Measurements from ENCODE around the gene RBM28. TPM values are rescaled to one million over a fixed set of nuclear protein-coding genes. Genes with fewer than 3 reads are reported as not detected.

The RBM28 gene
- total and polyA plus RNA-seq, 8 donors, result 8.1 to 319 (median 25.9) TPM

DNA sequence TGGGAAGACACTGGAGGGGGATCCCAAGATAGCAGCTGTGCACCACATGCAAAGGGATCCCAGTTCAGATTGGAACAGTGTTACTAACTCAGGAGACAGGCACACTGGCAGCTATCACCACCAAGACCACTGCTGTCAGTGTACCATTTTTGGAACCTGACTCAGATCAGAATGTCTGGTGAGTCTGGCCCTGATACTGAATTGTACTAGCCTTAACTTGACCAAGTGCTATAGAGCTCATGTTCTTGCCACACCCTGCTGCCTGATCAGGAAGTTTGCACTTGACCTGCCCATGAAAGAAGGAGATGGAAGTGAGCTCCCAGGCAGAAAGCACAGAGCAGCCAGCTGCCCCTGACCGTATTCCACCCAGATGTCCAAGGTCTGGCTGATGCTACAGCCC, 22.6 kb upstream of the RBM28 start:
- TF ChIP-seq POLR2AphosphoS5 (IDR thresholded peaks at IDR 0.05), result no peak
- TF ChIP-seq EP300 (IDR thresholded peaks at IDR 0.05), result no peak
- TF ChIP-seq, protein P1, sequence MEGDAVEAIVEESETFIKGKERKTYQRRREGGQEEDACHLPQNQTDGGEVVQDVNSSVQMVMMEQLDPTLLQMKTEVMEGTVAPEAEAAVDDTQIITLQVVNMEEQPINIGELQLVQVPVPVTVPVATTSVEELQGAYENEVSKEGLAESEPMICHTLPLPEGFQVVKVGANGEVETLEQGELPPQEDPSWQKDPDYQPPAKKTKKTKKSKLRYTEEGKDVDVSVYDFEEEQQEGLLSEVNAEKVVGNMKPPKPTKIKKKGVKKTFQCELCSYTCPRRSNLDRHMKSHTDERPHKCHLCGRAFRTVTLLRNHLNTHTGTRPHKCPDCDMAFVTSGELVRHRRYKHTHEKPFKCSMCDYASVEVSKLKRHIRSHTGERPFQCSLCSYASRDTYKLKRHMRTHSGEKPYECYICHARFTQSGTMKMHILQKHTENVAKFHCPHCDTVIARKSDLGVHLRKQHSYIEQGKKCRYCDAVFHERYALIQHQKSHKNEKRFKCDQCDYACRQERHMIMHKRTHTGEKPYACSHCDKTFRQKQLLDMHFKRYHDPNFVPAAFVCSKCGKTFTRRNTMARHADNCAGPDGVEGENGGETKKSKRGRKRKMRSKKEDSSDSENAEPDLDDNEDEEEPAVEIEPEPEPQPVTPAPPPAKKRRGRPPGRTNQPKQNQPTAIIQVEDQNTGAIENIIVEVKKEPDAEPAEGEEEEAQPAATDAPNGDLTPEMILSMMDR (IDR thresholded peaks at IDR 0.05), result no peak
- no peak for TF ChIP-seq POLR2A (IDR thresholded peaks at IDR 0.05)
- intact Hi-C loops (cut with DNase I; ENCODE audit: low total_unique reads), result no loop called here
- 22 to 56% (median 31%) methylated on average over 1 of the region's 1 CpG for WGBS, 5 donors

DNA sequence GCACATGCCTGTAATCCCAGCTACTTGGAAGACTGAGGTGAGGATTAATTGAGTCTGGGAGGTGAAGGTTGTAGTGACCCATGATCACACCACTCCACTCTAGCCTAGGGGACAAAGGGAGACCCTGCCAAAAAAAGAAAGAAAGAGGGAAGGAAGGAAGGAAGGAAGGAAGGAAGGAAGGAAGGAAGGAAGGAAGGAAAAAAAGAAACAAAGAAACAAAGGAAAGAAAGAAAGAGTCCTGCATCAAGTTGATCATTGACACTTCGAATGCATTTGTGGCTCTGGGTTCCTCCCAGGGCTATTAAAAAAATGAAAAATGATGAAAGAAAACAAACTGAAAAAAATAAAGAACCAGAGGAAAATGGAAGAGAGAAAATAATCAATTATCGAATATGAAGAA, 21.7 kb upstream of the RBM28 start:
- TF ChIP-seq, protein P1 (IDR thresholded peaks at IDR 0.05), result no peak
- TF ChIP-seq POLR2AphosphoS5 (IDR thresholded peaks at IDR 0.05), result no peak
- Histone ChIP-seq H3K4me3 (no peak overlapping the region), H3K36me3 (no peaks in the 10 kb centered on the region), H3K4me1 (peaks cover 10 to 19% (median 18%) of the 10 kb centered on the region in 4 donors), H3K9me3 (no peaks in the 10 kb centered on the region), H3K27ac (no peak overlapping the region), H3K27me3 (peaks cover 0 to 54% (median 14%) of the 10 kb centered on the region in 3 donors)
- no peak for DNase-seq
- 86 to 95% (median 87%) methylated on average over 2 of the region's 2 CpGs for WGBS, 5 donors
- intact Hi-C loops (cut with DNase I; ENCODE audit: low total_unique reads), result no loop called here

More for the DNA sequence above, 22.6 kb upstream of the RBM28 start:
- no peaks in the 10 kb centered on the region for H3K36me3 ChIP-seq
- no peak overlapping the region for H3K4me3 ChIP-seq
- H3K27me3 ChIP-seq, result peaks cover 0 to 46% (median 8%) of the 10 kb centered on the region in 3 donors
- peaks cover 1 to 10% (median 9%) of the 10 kb centered on the region in 4 donors for H3K4me1 ChIP-seq
- no peak for DNase-seq
- H3K9me3 ChIP-seq, result no peaks in the 10 kb centered on the region
- no peak overlapping the region for H3K27ac ChIP-seq

DNA sequence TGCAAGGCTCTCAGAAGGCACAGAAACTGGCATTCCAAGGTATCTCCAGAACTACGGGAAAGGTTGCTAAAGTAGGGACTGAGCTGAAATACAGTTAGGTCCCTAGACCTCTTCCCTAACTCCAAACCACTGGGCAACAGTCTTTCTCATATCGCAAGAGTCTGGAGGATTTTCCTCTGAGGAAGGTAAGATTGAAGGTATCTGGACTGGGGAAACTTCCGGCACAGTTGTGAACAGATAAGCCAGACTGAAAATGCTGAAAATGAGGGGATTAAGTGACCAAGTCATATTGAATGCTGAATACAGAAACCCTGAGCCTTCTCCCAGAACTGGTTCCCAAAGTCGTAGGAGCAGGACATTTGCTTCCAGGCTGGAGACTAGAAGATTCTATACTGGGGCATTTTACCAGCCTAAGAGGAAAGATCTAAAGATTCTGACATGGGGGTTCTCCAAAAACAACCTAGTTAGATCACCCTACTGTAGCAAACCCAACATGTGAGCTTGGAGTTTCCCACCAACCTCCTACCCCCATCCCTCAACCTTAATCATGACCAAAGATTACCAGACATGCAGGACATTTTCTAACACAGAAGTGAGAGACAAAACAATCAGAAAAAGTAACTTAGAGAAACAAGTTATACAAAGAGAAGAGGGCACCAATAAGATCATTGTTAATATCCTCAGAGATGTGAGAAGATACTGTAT, 20.6 kb upstream of the RBM28 start:
- intact Hi-C loops (cut with DNase I; ENCODE audit: low total_unique reads), result no loop called here
- DNase-seq, result no peak
- H3K27ac ChIP-seq, result no peak overlapping the region
- WGBS, 5 donors, result 65 to 75% (median 74%) methylated on average over 4 of the region's 4 CpGs
- TF ChIP-seq POLR2A (IDR thresholded peaks at IDR 0.05) (no peak), POLR2AphosphoS5 (IDR thresholded peaks at IDR 0.05) (no peak), EP300 (IDR thresholded peaks at IDR 0.05) (no peak)
- TF ChIP-seq, protein P1 (IDR thresholded peaks at IDR 0.05), result no peak
- H3K4me1 ChIP-seq, result peaks cover 11 to 30% (median 20%) of the 10 kb centered on the region in 4 donors
- no peak overlapping the region for H3K4me3 ChIP-seq
- H3K36me3 ChIP-seq, result no peaks in the 10 kb centered on the region
- peaks cover 0 to 65% (median 18%) of the 10 kb centered on the region in 3 donors for H3K27me3 ChIP-seq
- no peaks in the 10 kb centered on the region for H3K9me3 ChIP-seq

DNA sequence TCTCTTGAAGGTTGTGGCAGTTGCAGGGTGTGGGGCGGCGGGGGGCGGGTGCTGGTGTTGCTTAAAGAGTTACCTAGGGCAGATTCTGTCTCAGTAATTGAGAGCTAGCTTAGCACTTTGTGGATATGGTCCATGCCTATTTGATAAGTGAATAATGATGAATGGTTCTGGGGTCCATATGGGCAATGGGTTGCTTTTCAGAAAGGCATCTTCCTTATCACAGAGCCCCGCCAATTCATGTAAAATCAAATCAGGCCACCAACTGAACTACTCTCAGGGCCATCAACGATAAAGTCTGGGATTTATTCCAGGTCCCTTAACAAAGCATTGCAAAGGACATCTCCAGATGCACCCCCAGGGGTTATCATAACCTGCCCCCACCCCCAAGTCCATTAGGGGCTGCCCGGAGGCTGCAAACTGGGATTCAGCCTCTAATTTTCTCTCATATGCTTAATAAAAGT, 19.6 kb upstream of the RBM28 start:
- H3K27me3 ChIP-seq, result peaks cover 0 to 71% (median 18%) of the 10 kb centered on the region in 3 donors
- intact Hi-C loops (cut with DNase I; ENCODE audit: low total_unique reads), result no loop called here
- no peak for TF ChIP-seq POLR2A (IDR thresholded peaks at IDR 0.05)
- TF ChIP-seq, protein P1 (IDR thresholded peaks at IDR 0.05), result no peak
- no peak for TF ChIP-seq POLR2AphosphoS5 (IDR thresholded peaks at IDR 0.05)
- TF ChIP-seq EP300 (IDR thresholded peaks at IDR 0.05), result no peak

More for the DNA sequence above, 19.6 kb upstream of the RBM28 start:
- H3K9me3 ChIP-seq, result no peaks in the 10 kb centered on the region
- 75 to 87% (median 82%) methylated on average over 6 of the region's 6 CpGs for WGBS, 5 donors
- H3K36me3 ChIP-seq, result no peaks in the 10 kb centered on the region
- no peak overlapping the region for H3K4me3 ChIP-seq
- peaks cover 11 to 30% (median 20%) of the 10 kb centered on the region in 4 donors for H3K4me1 ChIP-seq
- no peak overlapping the region for H3K27ac ChIP-seq
- DNase-seq, result no peak
